ACC112 (cell line): Measurements from ENCODE around the gene DNAH7.

Experiments used
- H2AFZ ChIP-seq: fragments of 200-600 bp; sonication (generic); one replicate; pipeline ENCODE4 v1.6.0; 2017; ENCODE audit warnings: antibody characterized with exemption, low read length; ENCODE audit not compliant: unreplicated experiment
- H3K27ac ChIP-seq: fragments of 200-600 bp; sonication (generic); 2 replicates; pipeline ENCODE4 v1.5.1; 2014; ENCODE audit warnings: low read depth, mild to moderate bottlenecking, antibody characterized with exemption, low read length, moderate library complexity
- H3K27me3 ChIP-seq: fragments of 200-600 bp; sonication (generic); 2 replicates; pipeline ENCODE4 v1.6.1; 2014; ENCODE audit warnings: mild to moderate bottlenecking, antibody characterized with exemption, low read length, moderate library complexity, mixed read lengths; ENCODE audit not compliant: insufficient read depth
- H3K36me3 ChIP-seq: fragments of 200-600 bp; sonication (generic); 2 replicates; pipeline ENCODE4 v1.6.1; 2016; ENCODE audit warnings: mild to moderate bottlenecking, antibody characterized with exemption, low read length, moderate library complexity, mixed read lengths; ENCODE audit not compliant: insufficient read depth
- H3K4me1 ChIP-seq: fragments of 200-600 bp; sonication (generic); one replicate; pipeline ENCODE4 v1.6.1; 2016; ENCODE audit warnings: low read length, mixed read lengths; ENCODE audit not compliant: insufficient read depth, unreplicated experiment, control insufficient read depth
- H3K4me3 ChIP-seq: fragments of 200-600 bp; sonication (generic); 2 replicates; pipeline ENCODE4 v1.5.1; 2014; ENCODE audit warnings: mild to moderate bottlenecking, low read depth, low read length
- H3K79me2 ChIP-seq: fragments of 200-600 bp; sonication (generic); one replicate; pipeline ENCODE4 v1.6.0; 2016; ENCODE audit warnings: low read length; ENCODE audit not compliant: control insufficient read depth, unreplicated experiment, insufficient read depth

Gene DNAH7

GRCh38 chr2:195818106-195818505 is 250.5 kb downstream of the DNAH7 start:
- H3K79me2 ChIP-seq = no peaks in the 10 kb centered on the region
- H3K27ac ChIP-seq = no peak overlapping the region
- H3K27me3 ChIP-seq = no peaks in the 10 kb centered on the region
- no peak overlapping the region for H2AFZ ChIP-seq
- peaks cover 34% of the 10 kb centered on the region for H3K4me1 ChIP-seq
- no peak overlapping the region for H3K4me3 ChIP-seq
- H3K36me3 ChIP-seq = no peaks in the 10 kb centered on the region

- Histone ChIP-seq H3K36me3 (no peaks in the 10 kb centered on the region), H2AFZ (no peak overlapping the region), H3K27me3 (no peaks in the 10 kb centered on the region), H3K4me3 (no peak overlapping the region), H3K79me2 (no peaks in the 10 kb centered on the region), H3K27ac (no peak overlapping the region), H3K4me1 (peaks cover 14% of the 10 kb centered on the region)
These were observed 253.6 kb downstream of the DNAH7 start for GRCh38 chr2:195815083-195815482.

GRCh38 chr2:195813421-195813820 is 255.2 kb downstream of the DNAH7 start:
- no peak overlapping the region for H3K4me3 ChIP-seq
- H3K27ac ChIP-seq = no peak overlapping the region
- H3K27me3 ChIP-seq = no peaks in the 10 kb centered on the region
- H3K36me3 ChIP-seq = no peaks in the 10 kb centered on the region
- H3K4me1 ChIP-seq = no peaks in the 10 kb centered on the region
- no peaks in the 10 kb centered on the region for H3K79me2 ChIP-seq
- no peak overlapping the region for H2AFZ ChIP-seq

GRCh38 chr2:195810340-195811098 is 258.1 kb downstream of the DNAH7 start:
- Histone ChIP-seq H3K36me3 (no peaks in the 10 kb centered on the region), H3K79me2 (no peaks in the 10 kb centered on the region), H3K4me1 (no peaks in the 10 kb centered on the region), H3K27me3 (no peaks in the 10 kb centered on the region), H3K27ac (no peak overlapping the region), H3K4me3 (no peak overlapping the region), H2AFZ (no peak overlapping the region)

- Histone ChIP-seq H3K27ac (no peak overlapping the region), H2AFZ (no peak overlapping the region)
These were observed 260.4 kb downstream of the DNAH7 start for GRCh38 chr2:195808189-195808588.

GRCh38 chr2:195805283-195805976 is 263.2 kb downstream of the DNAH7 start:
- Histone ChIP-seq H3K27ac (no peak overlapping the region), H3K4me3 (no peak overlapping the region), H2AFZ (no peak overlapping the region), H3K27me3 (no peaks in the 10 kb centered on the region), H3K79me2 (no peaks in the 10 kb centered on the region), H3K36me3 (no peaks in the 10 kb centered on the region), H3K4me1 (no peaks in the 10 kb centered on the region)

More at GRCh38 chr2:195808189-195808588, 260.4 kb downstream of the DNAH7 start:
- H3K79me2 ChIP-seq = no peaks in the 10 kb centered on the region
- no peaks in the 10 kb centered on the region for H3K36me3 ChIP-seq
- H3K27me3 ChIP-seq = no peaks in the 10 kb centered on the region
- no peaks in the 10 kb centered on the region for H3K4me1 ChIP-seq
- H3K4me3 ChIP-seq = no peak overlapping the region

GRCh38 chr2:195795879-195796278 is 272.8 kb downstream of the DNAH7 start:
- no peaks in the 10 kb centered on the region for H3K4me1 ChIP-seq
- H3K79me2 ChIP-seq = no peaks in the 10 kb centered on the region
- no peak overlapping the region for H3K4me3 ChIP-seq
- no peak overlapping the region for H2AFZ ChIP-seq
- no peaks in the 10 kb centered on the region for H3K36me3 ChIP-seq
- no peak overlapping the region for H3K27ac ChIP-seq
- no peaks in the 10 kb centered on the region for H3K27me3 ChIP-seq

GRCh38 chr2:195793881-195794280 is 274.8 kb downstream of the DNAH7 start:
- H3K4me3 ChIP-seq = no peak overlapping the region
- no peak overlapping the region for H3K27ac ChIP-seq
- no peak overlapping the region for H2AFZ ChIP-seq
- H3K79me2 ChIP-seq = no peaks in the 10 kb centered on the region
- H3K27me3 ChIP-seq = no peaks in the 10 kb centered on the region
- no peaks in the 10 kb centered on the region for H3K36me3 ChIP-seq
- no peaks in the 10 kb centered on the region for H3K4me1 ChIP-seq

- H3K36me3 ChIP-seq = no peaks in the 10 kb centered on the region
- no peak overlapping the region for H2AFZ ChIP-seq
- no peak overlapping the region for H3K4me3 ChIP-seq
- H3K79me2 ChIP-seq = no peaks in the 10 kb centered on the region
- no peaks in the 10 kb centered on the region for H3K27me3 ChIP-seq
- H3K4me1 ChIP-seq = no peaks in the 10 kb centered on the region
- H3K27ac ChIP-seq = no peak overlapping the region
These were observed 286.5 kb downstream of the DNAH7 start for GRCh38 chr2:195782156-195782555.

GRCh38 chr2:195779491-195779890 is 289.1 kb downstream of the DNAH7 start:
- Histone ChIP-seq H3K36me3 (no peaks in the 10 kb centered on the region), H3K27me3 (no peaks in the 10 kb centered on the region), H3K79me2 (no peaks in the 10 kb centered on the region), H3K4me1 (no peaks in the 10 kb centered on the region), H2AFZ (peak overlapping the region; percentile 59), H3K4me3 (no peak overlapping the region), H3K27ac (no peak overlapping the region)

- H3K79me2 ChIP-seq = no peaks in the 10 kb centered on the region
- H3K27me3 ChIP-seq = no peaks in the 10 kb centered on the region
- H3K36me3 ChIP-seq = no peaks in the 10 kb centered on the region
- no peak overlapping the region for H3K4me3 ChIP-seq
- H2AFZ ChIP-seq = no peak overlapping the region
- H3K27ac ChIP-seq = no peak overlapping the region
- H3K4me1 ChIP-seq = no peaks in the 10 kb centered on the region
These were observed 298.7 kb downstream of the DNAH7 start for GRCh38 chr2:195769975-195770374.
